CD4-positive, alpha-beta T cell treated with Interleukin-6 for 4 hours (primary cell): ENCODE results near the gene KCNQ1.

ENCODE experiments used
- DNase-seq: peaks from one replicate; pipeline ENCODE4 v3.0.0-alpha.2; 2020; ENCODE audit warnings: mixed read lengths

Gene KCNQ1

GRCh38 chr11:2461253-2461955 lies 16.6 kb downstream of the KCNQ1 start:
- DNase-seq: no peak

- DNase-seq: no peak
These were observed 17.2 kb downstream of the KCNQ1 start for GRCh38 chr11:2461956-2462542.

- no peak for DNase-seq
These were observed 17.8 kb downstream of the KCNQ1 start for GRCh38 chr11:2462543-2462985.

- peak; percentile 18 for DNase-seq
These were observed 18.4 kb downstream of the KCNQ1 start for GRCh38 chr11:2462986-2463765.

GRCh38 chr11:2463766-2464277 lies 19.0 kb downstream of the KCNQ1 start:
- DNase-seq: no peak

- DNase-seq: no peak
These were observed 19.8 kb downstream of the KCNQ1 start for GRCh38 chr11:2464451-2465165.

GRCh38 chr11:2465202-2466068 lies 20.6 kb downstream of the KCNQ1 start:
- no peak for DNase-seq

- no peak for DNase-seq
These were observed 21.4 kb downstream of the KCNQ1 start for GRCh38 chr11:2466069-2466801.

- DNase-seq: peak; percentile 73
These were observed 22.3 kb downstream of the KCNQ1 start for GRCh38 chr11:2466869-2467694.

GRCh38 chr11:2467695-2468055 lies 22.9 kb downstream of the KCNQ1 start:
- no peak for DNase-seq

- DNase-seq: no peak
These were observed 23.8 kb downstream of the KCNQ1 start for GRCh38 chr11:2468363-2469235.

- no peak for DNase-seq
These were observed 25.7 kb downstream of the KCNQ1 start for GRCh38 chr11:2470495-2470894.

- no peak for DNase-seq
These were observed 26.4 kb downstream of the KCNQ1 start for GRCh38 chr11:2471048-2471803.

- no peak for DNase-seq
These were observed 26.9 kb downstream of the KCNQ1 start for GRCh38 chr11:2471804-2472096.

- DNase-seq: no peak
These were observed 27.8 kb downstream of the KCNQ1 start for GRCh38 chr11:2472428-2473186.

- DNase-seq: no peak
These were observed 28.7 kb downstream of the KCNQ1 start for GRCh38 chr11:2473361-2474058.
